Endometrial microvascular endothelial cells (primary cell): Measurements from ENCODE around the gene KCTD17. TPM values are rescaled to one million over a fixed set of nuclear protein-coding genes. Genes with fewer than 3 reads are reported as not detected.

Source experiments
- in situ Hi-C: cut with HindIII; loops from 2 replicates; pipeline ENCODE4 v1.10.0; 2017; ENCODE audit warnings: low sequenced_read_pairs, low pct_unique_long_range_greater_than_20kb; ENCODE audit errors: inconsistent ontology term
- total RNA-seq: library from RNA; depleted of rRNA; stranded (reverse); fragments of >200 nt; gene quantifications from one replicate; pipeline ENCODE4 v1.2.3, GENCODE V29; 2015; ENCODE audit errors: inconsistent ontology term

KCTD17 gene
- total RNA-seq, 1 donor from 2014 or later = 50.5 TPM

DNA sequence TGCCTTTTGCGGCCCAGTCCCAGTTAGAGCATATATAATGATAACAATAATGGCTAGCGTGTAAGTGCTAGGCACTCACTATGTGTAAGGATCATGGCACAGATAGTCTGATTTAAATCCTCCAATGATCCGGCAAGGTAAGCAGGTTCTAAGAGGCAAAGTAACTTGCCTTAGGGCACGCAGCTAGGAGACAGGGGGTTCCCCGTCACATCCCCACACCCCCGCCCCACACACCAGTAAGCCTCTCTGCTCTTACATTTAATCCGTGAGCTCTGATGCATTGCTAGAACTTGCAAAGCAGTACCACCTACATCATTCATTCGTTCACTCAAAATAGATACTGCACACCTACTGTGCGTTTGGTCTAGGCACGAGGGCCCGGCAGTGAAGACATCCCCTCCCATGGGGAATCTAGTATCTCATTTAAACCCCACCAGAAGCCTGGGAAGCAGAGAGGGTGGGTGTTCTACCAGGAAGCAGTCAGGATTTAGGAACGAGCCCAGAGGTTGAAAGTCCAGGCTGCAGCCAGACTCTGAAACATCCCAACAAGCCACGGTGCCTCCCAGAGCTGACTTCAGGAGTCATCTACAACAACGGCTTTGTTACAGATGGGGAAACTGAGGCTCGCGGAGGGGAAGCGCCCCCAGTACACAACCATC is 37.3 kb downstream of the KCTD17 start:
- in situ Hi-C loops = no loop called here

DNA sequence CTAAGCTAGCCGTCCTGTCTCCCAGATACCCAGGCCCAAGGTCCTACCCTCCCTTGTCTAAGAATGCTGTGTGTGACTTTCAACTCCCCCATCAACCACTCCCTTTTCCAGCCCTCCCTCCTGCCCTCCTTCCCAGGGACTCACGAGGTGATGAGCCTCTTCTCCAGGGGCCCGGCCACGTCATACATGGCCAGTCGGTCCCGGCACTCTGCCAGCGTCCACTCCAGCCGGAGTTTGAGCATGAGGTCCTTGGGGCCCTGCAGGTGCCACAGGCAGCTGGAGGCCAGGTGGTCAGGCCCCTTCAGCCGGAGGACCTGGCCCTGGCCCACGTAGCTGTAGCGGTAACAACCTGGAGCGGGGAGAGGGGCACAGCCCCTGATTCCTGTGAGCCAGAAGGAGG is 37.9 kb downstream of the KCTD17 start:
- in situ Hi-C loops = no loop called here

GRCh38 chr22:37090920-37091695 is 39.6 kb downstream of the KCTD17 start:
- in situ Hi-C loops = no loop called here

DNA sequence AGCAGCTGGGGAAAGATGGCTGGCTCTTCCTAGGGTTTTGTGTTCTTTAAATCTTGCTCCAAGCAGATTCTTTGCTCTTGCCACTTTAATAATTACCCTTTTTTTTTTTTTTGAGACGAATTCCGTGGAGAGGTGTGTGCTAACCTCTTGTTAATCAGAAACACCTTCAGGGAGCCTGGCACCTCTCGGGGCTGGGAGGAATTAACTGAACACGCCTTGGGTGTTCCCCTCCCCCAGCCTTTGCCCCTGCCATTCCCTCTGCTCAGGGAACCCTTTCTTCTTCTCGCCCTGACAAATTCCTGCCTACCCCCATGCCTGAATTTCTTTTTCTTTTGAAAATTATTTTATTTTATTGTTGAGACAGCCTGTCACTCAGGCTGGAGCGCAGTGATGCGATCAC is 40.5 kb downstream of the KCTD17 start:
- in situ Hi-C loops = no loop called here

GRCh38 chr22:37092997-37093396 is 41.5 kb downstream of the KCTD17 start:
- in situ Hi-C loops = no loop called here

DNA sequence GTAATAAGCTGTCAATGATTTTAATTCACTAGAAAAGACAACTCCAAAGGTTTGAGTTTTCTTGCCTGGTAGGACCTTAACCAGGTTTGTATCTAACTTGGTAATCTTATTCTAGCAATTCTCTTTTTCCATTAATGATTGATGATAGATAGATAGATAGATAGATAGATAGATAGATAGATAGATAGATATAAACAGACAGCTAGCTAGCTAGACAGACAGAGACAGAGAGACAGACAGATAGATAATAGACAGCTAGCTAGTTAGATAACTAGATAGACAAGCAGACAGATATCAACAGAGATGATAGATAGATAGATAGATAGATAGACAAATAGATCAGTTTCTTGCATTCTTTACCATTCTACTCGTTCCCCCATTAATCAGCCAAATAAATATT is 42.7 kb downstream of the KCTD17 start:
- in situ Hi-C loops = no loop called here

- in situ Hi-C loops = no loop called here
Measured at GRCh38 chr22:37095113-37095512, 43.6 kb downstream of the KCTD17 start.

DNA sequence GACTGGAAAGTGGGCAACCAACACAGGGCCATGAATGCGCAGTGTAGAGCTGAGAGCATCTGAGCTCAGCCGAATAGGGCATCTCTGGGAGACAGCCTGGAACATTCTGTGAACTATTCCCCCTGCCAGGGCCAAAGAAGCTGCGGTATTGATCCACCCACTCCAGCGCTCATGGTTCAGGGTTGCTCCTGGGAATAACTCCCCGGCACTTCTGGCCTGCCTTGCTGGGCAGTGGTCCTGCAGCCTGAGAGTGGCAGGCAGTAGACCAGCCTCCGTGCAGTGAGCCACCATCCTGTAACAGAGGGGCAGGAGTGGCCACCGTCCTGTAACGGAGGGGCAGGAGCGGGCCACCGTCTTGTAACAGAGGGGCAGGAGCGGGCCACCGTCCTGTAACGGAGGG is 45.8 kb downstream of the KCTD17 start:
- in situ Hi-C loops = no loop called here

DNA sequence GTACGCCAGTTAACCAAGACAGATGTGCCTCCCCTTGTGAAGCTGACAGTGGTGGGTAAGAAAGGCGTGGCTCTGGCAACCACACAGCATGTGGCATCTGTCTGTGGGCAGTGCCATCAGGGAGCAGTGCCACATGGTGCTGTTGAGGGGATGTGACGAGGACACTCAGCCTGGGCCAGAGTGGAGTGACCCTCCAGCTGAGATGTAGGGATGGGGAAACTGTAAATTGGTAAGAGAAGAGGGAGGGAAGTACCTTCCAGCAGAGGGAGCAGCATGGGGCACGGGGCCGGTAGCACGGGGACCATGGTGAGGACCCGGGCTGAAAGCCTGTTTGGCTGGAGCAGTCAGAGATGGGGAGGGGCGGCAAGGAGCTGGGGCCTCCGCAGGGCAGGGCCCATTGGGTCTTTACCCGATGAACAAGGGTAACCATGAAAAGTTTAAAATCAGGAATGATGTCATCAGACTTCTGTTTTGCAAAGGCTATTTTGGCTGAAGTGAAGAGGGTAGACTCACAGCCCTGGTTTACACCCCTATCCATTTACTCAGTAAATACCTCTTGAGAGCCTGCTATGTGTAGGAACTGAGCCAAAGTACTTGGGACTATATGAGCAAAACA is 47.5 kb downstream of the KCTD17 start:
- in situ Hi-C loops = no loop called here

- in situ Hi-C loops = no loop called here
Measured at GRCh38 chr22:37100589-37101127, 49.1 kb downstream of the KCTD17 start.

DNA sequence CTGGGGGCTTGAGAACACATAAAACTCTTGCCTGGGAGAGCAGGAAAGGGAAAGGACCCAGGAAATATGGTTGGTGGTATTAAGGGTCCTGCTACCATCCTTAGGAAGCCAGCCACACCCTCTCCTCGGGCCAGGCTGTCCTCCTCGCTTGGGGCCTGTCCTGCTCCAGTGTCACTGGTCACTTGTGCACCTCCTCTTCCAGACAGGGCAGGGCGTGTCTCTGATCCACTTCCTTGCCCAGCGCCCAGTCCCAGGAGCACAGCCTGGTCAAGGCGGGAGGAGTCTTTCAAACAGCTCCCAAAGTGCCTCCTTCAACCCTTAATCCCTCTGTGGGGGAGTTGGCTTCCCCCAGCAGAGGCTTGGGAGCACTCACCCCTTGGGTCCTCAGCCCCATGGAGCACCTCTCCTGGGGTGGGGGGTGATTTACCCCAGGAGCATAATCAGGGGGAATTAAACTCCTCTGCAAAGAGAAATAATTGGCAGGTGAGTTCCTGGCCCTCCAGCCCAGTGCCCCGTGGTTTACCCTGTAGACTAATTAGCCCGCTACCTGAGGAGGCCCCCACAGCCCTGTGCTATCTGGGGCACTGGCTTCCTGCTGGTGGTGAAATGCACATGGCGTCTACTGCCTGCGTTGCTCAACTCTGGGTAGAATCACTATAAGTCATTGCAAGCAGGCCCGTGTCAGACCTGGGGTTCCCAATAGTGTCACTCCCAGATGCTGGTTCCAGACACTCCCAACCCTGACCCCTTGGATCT is 49.9 kb downstream of the KCTD17 start:
- in situ Hi-C loops = no loop called here

DNA sequence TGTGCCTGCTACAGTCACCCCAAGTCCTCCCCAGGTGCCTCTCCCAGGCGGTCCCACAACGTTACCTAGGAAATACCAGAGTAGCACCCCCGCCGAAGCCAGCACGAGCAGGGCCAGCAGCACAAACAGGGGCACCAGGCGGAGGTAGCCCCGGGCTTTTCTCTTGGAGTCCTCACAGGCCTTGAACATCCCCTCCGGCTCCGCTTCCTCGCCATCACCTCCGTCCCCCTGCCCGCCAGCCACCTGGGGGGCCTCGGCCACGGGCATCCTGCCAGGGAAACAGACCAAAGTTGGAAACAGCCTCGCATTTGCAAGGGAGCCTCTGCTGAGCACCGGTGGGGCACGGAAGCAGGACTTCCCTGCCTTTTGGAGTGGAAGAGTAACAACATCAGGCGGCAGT is 51.6 kb downstream of the KCTD17 start:
- in situ Hi-C loops = no loop called here

DNA sequence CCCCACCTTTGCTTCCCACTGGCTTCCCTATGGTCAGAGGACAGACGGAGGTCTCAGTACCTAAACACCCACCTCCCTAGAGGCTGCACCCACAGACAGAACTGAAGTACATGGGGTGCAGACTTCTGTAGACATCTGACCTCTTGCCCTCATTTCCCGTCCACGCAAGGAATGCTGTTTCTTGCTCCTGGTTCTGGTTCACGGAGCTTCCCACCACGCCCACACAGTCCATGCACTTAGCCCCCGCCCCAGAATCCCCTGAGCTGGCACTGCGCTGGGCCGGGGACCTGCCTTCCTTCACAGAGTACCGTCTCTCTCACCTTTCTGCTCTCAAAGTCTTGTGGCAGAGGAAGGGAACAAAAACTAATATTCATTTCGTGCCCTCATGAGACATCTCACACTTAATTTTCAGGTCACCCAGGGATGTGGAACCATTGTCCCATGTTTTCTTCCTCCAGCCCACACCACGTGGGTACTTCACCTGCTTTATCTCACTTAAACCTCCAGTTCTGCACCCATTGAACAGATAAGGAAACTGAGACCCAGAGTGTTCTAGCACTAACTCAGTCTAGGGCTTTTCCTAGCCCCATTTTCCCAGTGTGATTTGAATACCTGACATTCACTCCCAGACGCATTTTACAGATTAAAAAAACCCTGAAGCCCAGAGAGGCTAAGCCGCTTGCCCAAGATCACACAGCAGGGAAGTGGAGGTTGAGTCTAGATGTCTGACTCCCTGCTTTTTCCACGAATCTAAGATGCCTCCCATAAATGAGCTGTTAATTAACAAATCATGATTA is 52.3 kb downstream of the KCTD17 start:
- in situ Hi-C loops = no loop called here

GRCh38 chr22:37105154-37105553 is 53.6 kb downstream of the KCTD17 start:
- in situ Hi-C loops = no loop called here

GRCh38 chr22:37105990-37106389 is 54.4 kb downstream of the KCTD17 start:
- in situ Hi-C loops = no loop called here

DNA sequence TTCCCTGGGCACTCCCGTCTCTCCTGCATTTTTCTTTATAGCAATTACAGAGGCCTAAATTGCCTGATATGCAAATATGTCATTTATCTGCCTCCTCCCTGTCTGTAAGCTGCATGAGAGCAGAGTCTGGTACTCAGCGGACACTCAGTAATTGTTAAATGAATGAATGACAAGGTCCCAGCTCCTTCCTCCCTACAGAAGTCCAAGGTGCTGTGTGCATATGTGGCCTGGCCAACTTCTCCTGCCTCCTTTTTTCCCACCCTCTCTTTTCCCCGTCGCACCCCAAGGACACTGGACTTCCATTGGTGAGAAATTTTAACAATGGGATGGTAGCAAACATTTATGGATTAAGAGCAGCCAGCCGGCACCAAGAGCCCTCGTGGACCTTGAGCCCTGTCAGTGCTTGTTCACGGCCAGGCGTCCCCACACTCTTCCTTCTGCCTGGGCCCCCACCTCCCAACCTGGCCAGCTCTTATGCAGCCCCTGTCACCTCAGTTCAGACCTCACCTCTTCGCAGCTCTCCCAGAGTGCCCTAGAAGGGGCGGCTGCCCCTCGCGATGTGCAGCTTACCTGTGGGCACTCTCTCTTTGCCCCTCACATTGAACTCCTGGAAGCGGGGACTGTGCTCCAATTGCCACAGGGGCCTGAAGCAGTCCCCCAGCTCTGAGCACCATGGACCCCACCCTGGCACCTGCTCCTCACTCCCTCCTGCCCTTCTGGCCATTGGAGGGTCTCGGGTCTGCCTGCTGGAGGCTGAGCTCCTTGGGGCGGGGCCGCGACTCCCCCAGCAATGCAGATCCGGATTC is 56.5 kb downstream of the KCTD17 start:
- in situ Hi-C loops = no loop called here

- in situ Hi-C loops = no loop called here
Measured at GRCh38 chr22:37109242-37109917, 57.8 kb downstream of the KCTD17 start, which contains the start of gene TMPRSS6. TMPRSS6 (minus strand) TSS chr22:37109713; CDS start chr22:37103417, 6,296 bp downstream.
